ENCODE measurements around the gene ZC3H13.

- TF ChIP-seq CTCF (IDR thresholded peaks at IDR 0.05; ENCODE audit: poor library complexity, severe bottlenecking), result no peak
- no peak for TF ChIP-seq EZH2 (IDR thresholded peaks at IDR 0.05; ENCODE audit: borderline replicate concordance, insufficient read depth, low read length, poor library complexity, severe bottlenecking)
Observed at GRCh38 chr13:46053162-46054012, 841 bp upstream of the ZC3H13 start.
